D341Med (cell line): Measurements from ENCODE around the gene SPATA21.

ENCODE experiments used
- DNase-seq: peaks from one replicate; pipeline ENCODE4 v3.0.0; 2012; ENCODE audit warnings: low spot score

Gene SPATA21

GRCh38 chr1:16451841-16452528 is 14.8 kb upstream of the SPATA21 start:
- no peak for DNase-seq

- no peak for DNase-seq
These were observed 13.7 kb upstream of the SPATA21 start for GRCh38 chr1:16450863-16451481.

- DNase-seq = no peak
These were observed 12.4 kb upstream of the SPATA21 start for GRCh38 chr1:16449666-16450065.

GRCh38 chr1:16449065-16449464 is 11.8 kb upstream of the SPATA21 start:
- DNase-seq = no peak

- DNase-seq = no peak
These were observed 10.4 kb upstream of the SPATA21 start for GRCh38 chr1:16447641-16448040.

- no peak for DNase-seq
These were observed 8.9 kb upstream of the SPATA21 start for GRCh38 chr1:16446116-16446515.

- DNase-seq = no peak
These were observed 7.8 kb upstream of the SPATA21 start for GRCh38 chr1:16445052-16445451.

GRCh38 chr1:16443975-16444770 is 6.9 kb upstream of the SPATA21 start:
- DNase-seq = no peak

GRCh38 chr1:16442941-16443340 is 5.7 kb upstream of the SPATA21 start:
- no peak for DNase-seq

GRCh38 chr1:16442265-16442664 is 5.0 kb upstream of the SPATA21 start:
- no peak for DNase-seq

GRCh38 chr1:16441282-16441665 is 4.0 kb upstream of the SPATA21 start:
- no peak for DNase-seq

- DNase-seq = peak; percentile 94
These were observed 3.5 kb upstream of the SPATA21 start, which contains the start of gene NECAP2 for GRCh38 chr1:16440470-16441281. TSS of gene NECAP2 (plus strand) at chr1:16440724. CDS start at chr1:16440762, 38 bp downstream.

GRCh38 chr1:16440131-16440469 is 2.9 kb upstream of the SPATA21 start:
- DNase-seq = no peak

- DNase-seq = no peak
These were observed 1.7 kb upstream of the SPATA21 start for GRCh38 chr1:16438924-16439323.

GRCh38 chr1:16438516-16438915 is 1.3 kb upstream of the SPATA21 start:
- DNase-seq = no peak

- DNase-seq = no peak
These were observed 2.7 kb downstream of the SPATA21 start for GRCh38 chr1:16434501-16434900.

GRCh38 chr1:16434007-16434406 is 3.2 kb downstream of the SPATA21 start:
- no peak for DNase-seq

GRCh38 chr1:16433030-16433429 is 4.2 kb downstream of the SPATA21 start:
- DNase-seq = peak; percentile 2

GRCh38 chr1:16430606-16431005 is 6.6 kb downstream of the SPATA21 start:
- DNase-seq = peak; percentile 10

GRCh38 chr1:16425125-16426025 is 11.8 kb downstream of the SPATA21 start:
- no peak for DNase-seq

- no peak for DNase-seq
These were observed 15.2 kb downstream of the SPATA21 start for GRCh38 chr1:16422041-16422440.
